ENCODE data around the gene RTL10.

- TF ChIP-seq CTCF (IDR thresholded peaks at IDR 0.05), result no peak
- TF ChIP-seq REST (IDR thresholded peaks at IDR 0.05; ENCODE audit: insufficient read depth in 1 of 2, low read depth in 2 of 2, low read length in 1 of 2), result no peak
- TF ChIP-seq POLR2AphosphoS5 (IDR thresholded peaks at IDR 0.05; ENCODE audit: low read depth, low read length), result no peak
Measured at GRCh38 chr22:19818324-19819207, 36.1 kb downstream of the RTL10 start.
